Measurements from ENCODE around the gene ARMC5. TPM values are rescaled to one million over a fixed set of nuclear protein-coding genes. Genes with fewer than 3 reads are reported as not detected.

Gene ARMC5
- total RNA-seq, 6 experiments from 2014 or later, result 7.6 to 11.8 (median 9.3) TPM

GRCh38 chr16:31451201-31451600, 8.1 kb upstream of the ARMC5 start:
- Mint-ChIP-seq H3K27ac (peak overlapping the region; percentile 93), H3K27me3 (ENCODE audit: insufficient read depth) (no peaks in the 10 kb centered on the region; the same call in 1 of the 2 replicates), H3K9me3 (no peaks in the 10 kb centered on the region), H3K4me1 (ENCODE audit: low read depth) (peaks cover 50% of the 10 kb centered on the region), H3K4me3 (no peak overlapping the region; the same call in 1 of the 2 replicates), H3K36me3 (ENCODE audit: low read depth) (no peaks in the 10 kb centered on the region)
- TF ChIP-seq CTCF (IDR thresholded peaks at IDR 0.05), result no peak
- no peak for DNase-seq

- peak overlapping the region; percentile 93 for H3K27ac Mint-ChIP-seq
- TF ChIP-seq CTCF (IDR thresholded peaks at IDR 0.05), result peak; percentile 78
- peak; percentile 77 for DNase-seq
- peak overlapping the region; percentile 38 for H3K4me3 Mint-ChIP-seq
- H3K27me3 Mint-ChIP-seq (ENCODE audit: insufficient read depth), result no peaks in the 10 kb centered on the region; the same call in 1 of the 2 replicates
- no peaks in the 10 kb centered on the region for H3K36me3 Mint-ChIP-seq (ENCODE audit: low read depth)
- H3K9me3 Mint-ChIP-seq, result no peaks in the 10 kb centered on the region
- H3K4me1 Mint-ChIP-seq (ENCODE audit: low read depth), result peaks cover 52% of the 10 kb centered on the region
Measured at GRCh38 chr16:31451681-31452351, 7.5 kb upstream of the ARMC5 start.

GRCh38 chr16:31452631-31453106, 6.6 kb upstream of the ARMC5 start:
- TF ChIP-seq CTCF (IDR thresholded peaks at IDR 0.05), result no peak
- Mint-ChIP-seq H3K27ac (peak overlapping the region; percentile 93), H3K36me3 (ENCODE audit: low read depth) (no peaks in the 10 kb centered on the region), H3K4me3 (peak overlapping the region; percentile 67), H3K9me3 (no peaks in the 10 kb centered on the region), H3K4me1 (ENCODE audit: low read depth) (peaks cover 57% of the 10 kb centered on the region), H3K27me3 (ENCODE audit: insufficient read depth) (no peaks in the 10 kb centered on the region; the same call in 1 of the 2 replicates)
- peak; percentile 94 for DNase-seq

GRCh38 chr16:31453255-31454204, 5.8 kb upstream of the ARMC5 start:
- TF ChIP-seq CTCF (IDR thresholded peaks at IDR 0.05), result no peak
- Mint-ChIP-seq H3K27me3 (ENCODE audit: insufficient read depth) (no peaks in the 10 kb centered on the region; the same call in 1 of the 2 replicates), H3K27ac (peak overlapping the region; percentile 93), H3K9me3 (no peaks in the 10 kb centered on the region), H3K36me3 (ENCODE audit: low read depth) (no peaks in the 10 kb centered on the region; the same call in 1 of the 2 replicates), H3K4me3 (peak overlapping the region; percentile 67), H3K4me1 (ENCODE audit: low read depth) (peaks cover 62% of the 10 kb centered on the region)
- peak; percentile 19 for DNase-seq

- Mint-ChIP-seq H3K9me3 (no peaks in the 10 kb centered on the region), H3K4me3 (peak overlapping the region; percentile 53), H3K27ac (peak overlapping the region; percentile 40; the same call in 1 of the 2 replicates), H3K36me3 (ENCODE audit: low read depth) (no peaks in the 10 kb centered on the region; the same call in 1 of the 2 replicates), H3K4me1 (ENCODE audit: low read depth) (peaks cover 70% of the 10 kb centered on the region), H3K27me3 (ENCODE audit: insufficient read depth) (no peaks in the 10 kb centered on the region; the same call in 1 of the 2 replicates)
- no peak for DNase-seq
- TF ChIP-seq CTCF (IDR thresholded peaks at IDR 0.05), result peak; percentile 65; the same call in 1 of the 2 replicates
Measured at GRCh38 chr16:31455601-31456314, 3.5 kb upstream of the ARMC5 start.
